Right atrium auricular region (tissue), 2 donors: ENCODE data around the gene YPEL2. TPM values are rescaled to one million over a fixed set of nuclear protein-coding genes. Genes with fewer than 3 reads are reported as not detected.

Experiments used
- DNase-seq: peaks from one replicate; pipeline ENCODE4 v3.0.0-alpha.2; 2019; ENCODE audit warnings: low spot score
- H3K27ac ChIP-seq, 2 donors: fragments of 200-600 bp; sonication (generic); 1 replicate in 1 of 2; 2 replicates in 1 of 2; pipeline ENCODE4 v1.5.1; 2016 to 2019
- H3K27me3 ChIP-seq, 2 donors: fragments of 200-600 bp; sonication (generic); one replicate each; pipeline versions ENCODE4 v1.5.1 to v1.6.0; 2017 to 2019
- H3K36me3 ChIP-seq: fragments of 200-600 bp; sonication (generic); one replicate; pipeline ENCODE4 v1.5.1; 2016
- H3K4me1 ChIP-seq, 2 donors: fragments of 200-600 bp; sonication (generic); one replicate each; pipeline versions ENCODE4 v1.5.1 to v1.6.0; 2017 to 2019
- H3K4me3 ChIP-seq, 2 donors: fragments of 200-600 bp; sonication (generic); 1 replicate in 1 of 2; 2 replicates in 1 of 2; pipeline ENCODE4 v1.5.1; 2017 to 2019; ENCODE audit warnings: mild to moderate bottlenecking in 1 of 2, moderate library complexity in 1 of 2
- H3K9me3 ChIP-seq, 2 donors: fragments of 200-600 bp; sonication (generic); one replicate each; pipeline ENCODE4 v1.5.1; 2019
- total RNA-seq, 2 donors: library from RNA; depleted of rRNA; stranded (reverse); fragments of >200 nt; gene quantifications; one replicate each; pipeline ENCODE4 v1.1.0, GENCODE V29; 2016
- TF ChIP-seq, protein P1 (sequence below), 2 donors: fragments of 200-600 bp; sonication (generic); IDR thresholded peaks; one replicate each; pipeline ENCODE4 v1.5.1; 2019; ENCODE audit warnings: antibody characterized with exemption in 2 of 2

Gene YPEL2
- total RNA-seq, 2 donors from 2014 or later = 28.3 to 34.1 TPM

DNA sequence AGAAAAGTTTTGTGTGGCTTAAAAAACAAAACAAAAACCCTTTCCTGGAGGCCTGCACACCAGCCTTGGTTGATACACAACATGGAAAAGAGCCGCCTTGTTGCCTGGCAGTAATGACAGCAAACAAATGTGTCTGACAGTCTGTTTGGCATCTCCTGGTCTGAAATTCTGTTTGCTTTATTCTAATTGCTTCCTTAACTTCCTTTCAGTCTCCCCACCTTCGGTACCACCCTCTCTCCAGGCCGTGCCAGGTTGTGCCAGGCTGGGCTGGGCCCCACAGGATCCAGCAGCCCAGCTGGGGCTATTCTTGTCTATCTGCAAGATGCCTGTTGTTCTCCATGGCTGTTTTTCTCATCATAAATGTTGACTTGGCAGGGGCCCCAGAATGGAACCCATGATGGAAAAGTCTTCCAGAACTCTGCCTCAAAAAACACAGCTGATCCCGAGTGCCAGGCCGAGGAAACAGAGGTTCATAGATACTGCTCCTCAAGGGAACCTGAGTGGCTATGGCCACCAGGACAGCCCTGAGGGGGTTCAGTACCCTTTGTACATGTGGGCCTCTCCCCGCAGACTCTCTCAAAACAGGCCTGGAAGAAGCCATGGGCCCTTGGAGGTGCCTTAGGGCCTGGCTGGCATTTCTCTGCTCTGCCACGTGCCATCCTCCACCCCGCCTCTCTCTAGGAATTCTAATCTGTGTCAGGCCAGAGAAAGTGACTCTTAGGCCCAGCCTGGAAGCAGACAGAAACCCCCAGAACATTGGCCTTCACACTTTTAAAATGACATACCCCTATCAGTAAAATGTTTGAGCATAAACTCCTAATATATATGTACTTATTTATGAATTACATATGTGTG is 50.5 kb downstream of the YPEL2 start:
- H3K4me1 ChIP-seq = peaks cover 0 to 71% of the 10 kb centered on the region in 2 donors
- no peak for DNase-seq
- H3K9me3 ChIP-seq = no peaks in the 10 kb centered on the region
- H3K36me3 ChIP-seq = no peaks in the 10 kb centered on the region
- no peak overlapping the region for H3K4me3 ChIP-seq
- no peaks in the 10 kb centered on the region for H3K27me3 ChIP-seq
- TF ChIP-seq, protein P1, sequence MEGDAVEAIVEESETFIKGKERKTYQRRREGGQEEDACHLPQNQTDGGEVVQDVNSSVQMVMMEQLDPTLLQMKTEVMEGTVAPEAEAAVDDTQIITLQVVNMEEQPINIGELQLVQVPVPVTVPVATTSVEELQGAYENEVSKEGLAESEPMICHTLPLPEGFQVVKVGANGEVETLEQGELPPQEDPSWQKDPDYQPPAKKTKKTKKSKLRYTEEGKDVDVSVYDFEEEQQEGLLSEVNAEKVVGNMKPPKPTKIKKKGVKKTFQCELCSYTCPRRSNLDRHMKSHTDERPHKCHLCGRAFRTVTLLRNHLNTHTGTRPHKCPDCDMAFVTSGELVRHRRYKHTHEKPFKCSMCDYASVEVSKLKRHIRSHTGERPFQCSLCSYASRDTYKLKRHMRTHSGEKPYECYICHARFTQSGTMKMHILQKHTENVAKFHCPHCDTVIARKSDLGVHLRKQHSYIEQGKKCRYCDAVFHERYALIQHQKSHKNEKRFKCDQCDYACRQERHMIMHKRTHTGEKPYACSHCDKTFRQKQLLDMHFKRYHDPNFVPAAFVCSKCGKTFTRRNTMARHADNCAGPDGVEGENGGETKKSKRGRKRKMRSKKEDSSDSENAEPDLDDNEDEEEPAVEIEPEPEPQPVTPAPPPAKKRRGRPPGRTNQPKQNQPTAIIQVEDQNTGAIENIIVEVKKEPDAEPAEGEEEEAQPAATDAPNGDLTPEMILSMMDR (IDR thresholded peaks at IDR 0.05) = no peak
- peak overlapping the region; percentile 93 to 97 for H3K27ac ChIP-seq

DNA sequence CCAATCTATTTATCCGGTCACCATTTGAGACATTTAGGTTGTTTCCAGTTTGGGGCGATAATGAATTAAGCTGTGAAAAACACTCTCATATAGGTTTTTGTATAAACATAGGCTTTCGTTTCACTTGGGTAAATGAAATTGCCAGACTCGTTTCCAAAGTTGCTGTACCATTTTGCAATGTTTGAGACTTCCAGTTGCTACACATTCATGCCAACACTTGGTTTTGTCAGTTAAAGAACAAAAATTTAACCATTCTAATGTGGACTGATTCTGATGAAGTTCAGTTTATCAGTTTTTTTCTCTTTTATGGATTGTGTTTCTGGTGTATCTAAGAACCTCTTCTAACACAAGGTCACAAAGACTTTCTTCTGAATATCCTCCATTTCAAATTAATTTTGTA is 52.4 kb downstream of the YPEL2 start:
- no peak for DNase-seq
- TF ChIP-seq, protein P1 (IDR thresholded peaks at IDR 0.05) = no peak
- no peaks in the 10 kb centered on the region for H3K36me3 ChIP-seq
- no peaks in the 10 kb centered on the region for H3K27me3 ChIP-seq
- H3K4me1 ChIP-seq = peaks cover 0 to 69% of the 10 kb centered on the region in 2 donors
- no peak overlapping the region for H3K4me3 ChIP-seq
- no peaks in the 10 kb centered on the region for H3K9me3 ChIP-seq
- H3K27ac ChIP-seq = peak overlapping the region; percentile 28 to 42

- peaks cover 0 to 63% of the 10 kb centered on the region in 2 donors for H3K4me1 ChIP-seq
- H3K4me3 ChIP-seq = no peak overlapping the region
- TF ChIP-seq, protein P1 (IDR thresholded peaks at IDR 0.05) = no peak
- peak overlapping the region; percentile 66 to 67 for H3K27ac ChIP-seq
- H3K27me3 ChIP-seq = no peaks in the 10 kb centered on the region
- no peaks in the 10 kb centered on the region for H3K9me3 ChIP-seq
- H3K36me3 ChIP-seq = peaks cover 24% of the 10 kb centered on the region
- no peak for DNase-seq
Observed at GRCh38 chr17:59387351-59388068, 56.1 kb downstream of the YPEL2 start.

GRCh38 chr17:59388069-59388556 is 56.7 kb downstream of the YPEL2 start:
- Histone ChIP-seq H3K36me3 (peaks cover 27% of the 10 kb centered on the region), H3K27ac (peak overlapping the region; percentile 66 to 67), H3K4me1 (peaks cover 0 to 60% of the 10 kb centered on the region in 2 donors), H3K27me3 (no peaks in the 10 kb centered on the region), H3K9me3 (no peaks in the 10 kb centered on the region), H3K4me3 (no peak overlapping the region)
- no peak for DNase-seq
- TF ChIP-seq, protein P1 (IDR thresholded peaks at IDR 0.05) = no peak

GRCh38 chr17:59389066-59389465 is 57.6 kb downstream of the YPEL2 start:
- Histone ChIP-seq H3K27ac (peak overlapping the region; percentile 66 to 67), H3K27me3 (no peaks in the 10 kb centered on the region), H3K4me1 (peaks cover 0 to 56% of the 10 kb centered on the region in 2 donors), H3K4me3 (no peak overlapping the region), H3K36me3 (peaks cover 27% of the 10 kb centered on the region), H3K9me3 (no peaks in the 10 kb centered on the region)
- TF ChIP-seq, protein P1 (IDR thresholded peaks at IDR 0.05) = no peak
- no peak for DNase-seq
